COLO829 (cell line): Measurements from ENCODE around the gene DRD2.

Source experiments
- DNase-seq: peaks from one replicate; pipeline ENCODE4 v3.0.0; 2012; ENCODE audit warnings: low spot score

Gene DRD2

DNA sequence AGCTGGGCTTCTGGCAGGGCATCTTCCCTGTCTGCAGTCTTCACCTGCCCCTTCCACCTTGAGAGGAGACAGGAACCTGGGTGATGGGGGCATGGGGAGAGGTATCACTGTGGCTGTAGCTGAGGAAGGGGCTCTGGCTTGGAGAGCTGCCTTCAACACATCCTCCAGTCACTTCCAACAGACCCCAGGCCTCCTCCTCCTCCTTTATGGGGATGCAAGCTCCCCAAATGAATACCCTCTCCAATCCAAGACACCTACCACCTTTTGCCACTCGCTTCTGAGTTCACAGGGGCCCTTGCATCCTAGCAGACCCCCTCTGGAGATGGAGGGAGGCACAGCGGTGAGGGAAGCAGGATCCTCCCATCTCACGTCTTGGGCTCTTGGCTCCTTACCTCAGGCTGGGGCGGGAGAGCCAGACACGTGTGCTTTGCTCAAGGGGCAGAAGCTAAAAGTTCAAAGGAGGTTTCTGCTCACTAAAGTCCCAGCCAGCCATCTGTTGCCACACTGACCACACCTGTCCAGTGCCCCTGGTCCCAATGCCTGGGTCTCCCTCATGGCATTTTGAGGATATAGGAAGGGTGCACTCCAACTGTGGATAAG, 74.5 kb downstream of the DRD2 start:
- no peak for DNase-seq

GRCh38 chr11:113398669-113399430, 76.3 kb downstream of the DRD2 start:
- DNase-seq, result no peak

- no peak for DNase-seq
Observed at GRCh38 chr11:113397821-113398220, 77.4 kb downstream of the DRD2 start.

DNA sequence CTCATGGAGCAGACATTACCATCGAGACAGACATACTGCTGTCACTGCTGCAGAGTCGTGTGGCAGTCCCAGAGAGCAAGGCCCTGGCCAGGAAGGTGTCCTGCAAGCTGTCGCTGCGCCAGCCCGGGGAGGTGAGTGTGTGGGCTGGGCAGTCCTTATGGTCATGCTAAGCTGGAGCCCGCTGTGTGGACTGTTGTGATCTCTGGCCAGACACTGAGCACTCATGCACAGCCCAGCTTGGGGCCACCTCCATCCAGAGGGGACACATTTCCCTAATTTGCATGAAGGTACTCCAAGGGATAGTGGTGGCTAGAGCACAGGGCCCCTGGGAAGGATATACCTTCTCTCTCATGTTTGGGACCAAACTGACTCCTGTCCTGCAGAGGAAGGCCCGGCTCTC, 78.0 kb downstream of the DRD2 start:
- no peak for DNase-seq

GRCh38 chr11:113396690-113397089, 78.5 kb downstream of the DRD2 start:
- no peak for DNase-seq

GRCh38 chr11:113395782-113396336, 79.3 kb downstream of the DRD2 start:
- DNase-seq, result no peak

- no peak for DNase-seq
Observed at GRCh38 chr11:113394919-113395318, 80.3 kb downstream of the DRD2 start.

DNA sequence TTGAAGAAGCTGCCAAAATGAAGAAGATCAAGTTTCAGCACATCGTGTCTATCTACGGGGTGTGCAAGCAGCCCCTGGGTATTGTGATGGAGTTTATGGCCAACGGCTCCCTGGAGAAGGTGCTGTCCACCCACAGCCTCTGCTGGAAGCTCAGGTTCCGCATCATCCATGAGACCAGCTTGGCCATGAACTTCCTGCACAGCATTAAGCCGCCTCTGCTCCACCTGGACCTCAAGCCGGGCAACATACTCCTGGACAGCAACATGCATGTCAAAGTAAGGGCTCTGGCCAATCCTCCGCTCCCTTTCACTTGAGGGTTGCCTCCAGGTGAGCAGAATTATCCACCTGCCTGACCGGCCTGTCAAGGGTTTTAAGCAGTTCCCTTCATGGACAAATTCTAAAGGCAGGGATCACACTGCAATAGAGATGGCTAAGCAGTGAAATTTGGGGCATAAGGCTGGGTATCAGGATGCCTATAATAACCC, 81.7 kb downstream of the DRD2 start:
- DNase-seq, result no peak

GRCh38 chr11:113392236-113392921, 82.8 kb downstream of the DRD2 start:
- DNase-seq, result no peak

DNA sequence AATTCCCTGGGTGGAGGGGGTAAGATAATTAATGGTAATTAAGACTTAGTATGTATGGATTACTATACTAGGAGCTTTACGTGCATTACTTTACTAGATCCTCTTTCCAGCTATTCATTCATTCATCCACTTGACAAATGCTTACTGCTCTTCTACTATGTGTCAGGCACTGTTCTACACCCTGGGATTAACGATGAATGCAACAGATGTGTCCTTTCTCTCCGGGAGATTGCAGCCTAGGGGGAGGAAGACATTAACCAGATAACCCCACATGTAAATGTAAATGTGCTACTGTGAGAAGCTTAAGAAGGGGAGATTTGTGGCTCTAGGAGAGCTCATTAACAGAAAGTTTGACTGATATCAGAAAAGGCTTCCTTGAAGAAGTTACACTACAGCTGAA, 85.9 kb downstream of the DRD2 start:
- DNase-seq, result no peak

- no peak for DNase-seq
Observed at GRCh38 chr11:113387605-113388211, 87.5 kb downstream of the DRD2 start, which contains the start of gene ANKK1. Gene ANKK1 (plus strand): TSS chr11:113387779. CDS start chr11:113387885, 106 bp downstream.

GRCh38 chr11:113386866-113387265, 88.3 kb downstream of the DRD2 start:
- no peak for DNase-seq

DNA sequence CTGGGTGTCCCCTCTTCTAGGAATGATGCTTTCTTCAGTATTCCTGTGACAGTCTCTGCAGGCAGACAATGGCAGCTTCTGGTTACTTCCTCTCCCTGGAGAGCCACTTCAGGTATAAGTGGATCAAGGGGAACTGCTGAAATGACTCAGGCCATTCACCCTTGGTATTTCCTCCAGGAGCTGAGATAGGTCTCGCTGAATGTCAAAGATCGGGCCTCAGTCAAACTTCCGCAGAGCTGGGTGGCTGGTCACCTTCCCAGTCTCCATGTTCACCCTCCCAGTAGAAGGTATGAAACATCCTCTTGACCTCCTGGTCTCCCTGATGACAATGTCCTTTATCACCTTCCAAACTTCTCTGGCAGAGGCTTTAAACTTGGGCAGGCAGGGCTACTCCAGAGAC, 89.4 kb downstream of the DRD2 start:
- no peak for DNase-seq

GRCh38 chr11:113384551-113384950, 90.6 kb downstream of the DRD2 start:
- no peak for DNase-seq

- no peak for DNase-seq
Observed at GRCh38 chr11:113382121-113382520, 93.1 kb downstream of the DRD2 start.

DNA sequence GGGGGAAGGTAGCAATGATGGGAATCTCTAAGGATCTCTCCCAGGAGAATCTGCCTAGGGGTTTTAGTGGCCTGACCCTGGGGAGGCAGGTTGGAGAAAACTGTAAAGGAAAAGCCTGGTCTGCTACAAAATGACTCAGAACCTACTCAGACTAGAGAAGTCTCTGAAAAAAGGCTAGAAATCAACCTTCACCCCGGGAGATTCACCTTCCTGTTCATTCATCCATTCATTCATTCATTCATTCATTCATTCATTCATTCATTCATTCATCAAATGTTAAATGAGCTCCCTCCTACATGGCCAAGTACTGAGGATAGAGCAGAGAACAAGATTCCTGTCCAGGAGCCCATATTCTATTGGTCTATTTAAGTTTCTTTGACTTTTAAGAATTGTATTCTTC, 96.5 kb downstream of the DRD2 start:
- DNase-seq, result no peak

- DNase-seq, result no peak
Observed at GRCh38 chr11:113377681-113378412, 97.4 kb downstream of the DRD2 start.

DNA sequence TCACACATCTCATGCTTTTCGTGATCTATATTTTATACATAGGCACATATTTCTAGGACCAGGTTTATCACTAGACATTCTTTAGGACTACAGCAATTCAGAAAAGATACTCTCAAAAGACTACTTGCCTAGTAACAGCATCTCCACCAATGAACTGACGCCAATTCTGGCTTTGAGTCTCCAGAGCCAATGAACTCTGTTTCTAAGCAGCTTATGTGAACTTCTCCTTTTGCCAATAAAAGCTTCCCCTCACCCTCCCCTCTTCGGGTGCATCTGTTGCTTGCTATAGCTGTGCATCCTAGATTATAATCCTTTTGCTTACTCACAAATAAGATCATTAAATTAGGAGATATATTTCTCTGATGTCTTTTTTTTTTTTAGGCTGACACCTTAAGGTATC, 99.0 kb downstream of the DRD2 start:
- no peak for DNase-seq

DNA sequence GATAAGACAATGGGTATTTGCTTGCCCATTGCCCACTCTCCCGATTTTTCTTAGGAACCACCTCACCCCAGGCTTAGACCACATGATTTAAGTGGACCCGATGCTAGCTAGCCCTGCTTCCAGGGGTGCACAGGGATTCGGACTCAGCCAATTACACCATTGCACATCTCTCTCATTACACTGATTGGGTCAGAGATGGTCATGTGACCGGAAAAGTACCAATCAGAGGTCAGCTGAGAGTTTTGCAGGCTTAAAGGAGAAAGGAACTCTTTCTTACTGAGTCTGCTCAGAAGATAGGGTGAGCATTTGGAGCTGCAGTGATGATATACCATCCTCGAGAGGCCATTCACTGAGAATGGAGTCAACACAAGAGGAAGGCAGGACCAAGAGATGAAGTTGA, 99.8 kb downstream of the DRD2 start:
- DNase-seq, result no peak

DNA sequence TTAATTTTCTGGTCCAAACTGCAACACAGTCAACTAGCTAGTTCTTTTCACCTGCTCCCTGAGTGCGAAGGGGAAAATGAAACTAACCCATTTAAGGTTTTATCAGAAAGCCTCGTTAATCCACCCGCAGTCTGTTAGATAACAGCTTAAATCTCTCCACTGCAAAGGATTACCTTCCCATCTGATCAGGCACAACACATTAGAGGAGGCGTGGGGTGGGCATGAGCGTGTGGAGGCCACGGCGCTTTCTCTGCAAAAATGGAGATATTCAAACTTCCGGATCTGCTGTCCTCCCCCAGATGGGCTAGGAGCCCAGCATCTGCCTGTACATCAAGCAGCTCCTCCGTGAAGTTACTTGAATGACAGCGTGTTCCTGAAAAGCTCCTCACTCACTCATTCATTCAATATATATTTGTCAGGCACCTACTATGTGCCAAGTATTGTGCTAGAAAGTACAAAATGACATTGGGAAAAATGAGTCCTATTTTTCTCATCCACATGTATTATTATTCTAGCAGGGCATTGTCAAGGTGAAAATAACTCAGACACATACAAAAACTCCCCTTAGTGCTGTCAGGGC, 101.1 kb downstream of the DRD2 start:
- DNase-seq, result no peak

GRCh38 chr11:113373306-113373705, 101.9 kb downstream of the DRD2 start:
- DNase-seq, result no peak
